Smooth muscle cell (in vitro differentiated cells): ENCODE results near the gene TNFSF8. TPM values are rescaled to one million over a fixed set of nuclear protein-coding genes. Genes with fewer than 3 reads are reported as not detected.

Experiments
- DNase-seq: peaks from one replicate; lab custom pipeline; 2025; ENCODE audit not compliant: unreplicated experiment; lab: John Stamatoyannopoulos, UW
- H2AFZ ChIP-seq: fragments of 200-600 bp; sonication (generic); 2 replicates; pipeline ENCODE4 v1.6.0; 2016; ENCODE audit warnings: antibody characterized with exemption, low read depth, mild to moderate bottlenecking
- H3F3A ChIP-seq: fragments of 200-600 bp; sonication (generic); 2 replicates; pipeline ENCODE4 v1.6.0; 2017; ENCODE audit warnings: antibody characterized with exemption, low read depth
- H3K27ac ChIP-seq: fragments of 200-600 bp; sonication (generic); 2 replicates; pipeline ENCODE4 v1.5.1; 2016; ENCODE audit warnings: low read depth, mild to moderate bottlenecking
- H3K27me3 ChIP-seq: fragments of 200-600 bp; sonication (generic); 2 replicates; pipeline ENCODE4 v1.6.1; 2016; ENCODE audit warnings: low read depth, mild to moderate bottlenecking
- H3K36me3 ChIP-seq: fragments of 200-600 bp; sonication (generic); 2 replicates; pipeline ENCODE4 v1.5.1; 2016; ENCODE audit warnings: low read depth
- H3K4me1 ChIP-seq: fragments of 200-600 bp; sonication (generic); 2 replicates; pipeline ENCODE4 v1.5.1; 2016; ENCODE audit warnings: low read depth
- H3K4me2 ChIP-seq: fragments of 200-600 bp; sonication (generic); 2 replicates; pipeline ENCODE4 v1.6.0; 2016; ENCODE audit warnings: mild to moderate bottlenecking
- H3K4me3 ChIP-seq: fragments of 200-600 bp; sonication (generic); 2 replicates; pipeline ENCODE4 v1.5.1; 2016; ENCODE audit warnings: mild to moderate bottlenecking
- H3K79me2 ChIP-seq: fragments of 200-600 bp; sonication (generic); 2 replicates; pipeline ENCODE4 v1.6.0; 2016; ENCODE audit warnings: low read depth, mild to moderate bottlenecking
- H3K9ac ChIP-seq: fragments of 200-600 bp; sonication (generic); 2 replicates; pipeline ENCODE4 v1.6.0; 2016; ENCODE audit warnings: low read depth
- H3K9me3 ChIP-seq: fragments of 200-600 bp; sonication (generic); replicated peaks from 2 replicates; pipeline ENCODE4 v1.5.1; 2016; ENCODE audit warnings: low read depth
- H4K20me1 ChIP-seq: fragments of 200-600 bp; sonication (generic); 2 replicates; pipeline ENCODE4 v1.6.0; 2016; ENCODE audit warnings: low read depth
- WGBS: methylation state at CpG from one replicate; pipeline ENCODE4 v1.1.7; 2016; ENCODE audit warnings: low lambda C conversion rate; 5-methylcytosine and 5-hydroxymethylcytosine counted together
- polyA plus RNA-seq: library from polyadenylated mRNA; unstranded; fragments of >200 nt; fragmentation: Nextera tagmentation; extraction: Ambion mirVana; gene quantifications from 2 replicates; pipeline ENCODE4 v1.2.1, GENCODE V29; 2016
- total RNA-seq: library from RNA; depleted of rRNA; stranded (reverse); fragments of >200 nt; gene quantifications from 2 replicates; pipeline ENCODE4 v1.2.3, GENCODE V29; 2014
- TF ChIP-seq, protein P1 (sequence below): fragments of 200-600 bp; sonication (generic); IDR thresholded peaks from 2 replicates; pipeline ENCODE4 v1.5.1; 2017; ENCODE audit warnings: borderline replicate concordance, mild to moderate bottlenecking, antibody characterized with exemption; ENCODE audit not compliant: insufficient read depth, poor library complexity, severe bottlenecking

TNFSF8 gene
- total and polyA plus RNA-seq, 2 experiments from 2014 or later, result not detected

DNA sequence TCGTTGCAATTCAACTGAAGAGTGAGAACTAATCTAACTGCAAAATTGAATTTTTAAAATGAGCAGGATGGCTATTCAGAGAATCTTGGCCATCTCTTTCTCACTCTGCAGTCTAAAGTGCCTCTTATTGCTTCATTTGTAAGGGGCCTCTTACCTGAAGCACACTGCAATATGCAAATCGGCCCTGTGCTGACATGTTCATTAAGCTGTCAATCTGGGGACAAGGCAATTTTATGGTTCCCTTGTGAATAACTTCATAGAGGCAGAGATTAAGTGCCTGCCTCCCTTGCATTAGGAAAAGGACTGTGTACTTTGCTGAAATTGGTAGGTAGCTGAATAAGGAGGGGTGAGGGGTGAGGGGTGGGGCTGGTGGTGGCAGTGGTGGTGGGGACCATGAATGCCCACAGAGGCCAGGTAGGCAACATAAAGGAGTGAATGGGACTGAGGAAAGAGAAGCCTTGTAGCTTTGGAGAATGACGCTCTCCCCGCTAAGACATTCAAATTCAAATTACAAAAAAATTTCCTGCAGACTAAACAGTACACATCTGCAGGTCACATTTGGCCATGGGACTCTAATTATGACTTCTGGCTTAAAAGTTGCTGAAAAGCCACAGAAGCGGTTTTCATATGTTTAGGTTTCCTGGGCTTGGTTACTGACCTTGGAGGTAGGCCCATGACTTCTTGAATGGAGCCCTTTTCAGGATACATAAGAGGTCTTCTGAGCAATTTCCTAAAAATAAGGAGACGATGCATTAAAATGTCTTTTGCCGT lies 25.0 kb downstream of the TNFSF8 start:
- Histone ChIP-seq H2AFZ (no peak overlapping the region), H3K9me3 (no peaks in the 10 kb centered on the region), H3K79me2 (no peaks in the 10 kb centered on the region), H3K27ac (no peak overlapping the region), H3K4me2 (no peak overlapping the region), H3K4me1 (peaks cover 10% of the 10 kb centered on the region), H3K36me3 (no peaks in the 10 kb centered on the region), H3K4me3 (no peak overlapping the region), H4K20me1 (no peaks in the 10 kb centered on the region), H3K9ac (no peak overlapping the region), H3K27me3 (no peaks in the 10 kb centered on the region), H3F3A (peaks cover 6% of the 10 kb centered on the region)
- DNase-seq, result no peak
- 71% methylated on average over 7 of the region's 7 CpGs for WGBS
- TF ChIP-seq, protein P1, sequence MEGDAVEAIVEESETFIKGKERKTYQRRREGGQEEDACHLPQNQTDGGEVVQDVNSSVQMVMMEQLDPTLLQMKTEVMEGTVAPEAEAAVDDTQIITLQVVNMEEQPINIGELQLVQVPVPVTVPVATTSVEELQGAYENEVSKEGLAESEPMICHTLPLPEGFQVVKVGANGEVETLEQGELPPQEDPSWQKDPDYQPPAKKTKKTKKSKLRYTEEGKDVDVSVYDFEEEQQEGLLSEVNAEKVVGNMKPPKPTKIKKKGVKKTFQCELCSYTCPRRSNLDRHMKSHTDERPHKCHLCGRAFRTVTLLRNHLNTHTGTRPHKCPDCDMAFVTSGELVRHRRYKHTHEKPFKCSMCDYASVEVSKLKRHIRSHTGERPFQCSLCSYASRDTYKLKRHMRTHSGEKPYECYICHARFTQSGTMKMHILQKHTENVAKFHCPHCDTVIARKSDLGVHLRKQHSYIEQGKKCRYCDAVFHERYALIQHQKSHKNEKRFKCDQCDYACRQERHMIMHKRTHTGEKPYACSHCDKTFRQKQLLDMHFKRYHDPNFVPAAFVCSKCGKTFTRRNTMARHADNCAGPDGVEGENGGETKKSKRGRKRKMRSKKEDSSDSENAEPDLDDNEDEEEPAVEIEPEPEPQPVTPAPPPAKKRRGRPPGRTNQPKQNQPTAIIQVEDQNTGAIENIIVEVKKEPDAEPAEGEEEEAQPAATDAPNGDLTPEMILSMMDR, result no peak

DNA sequence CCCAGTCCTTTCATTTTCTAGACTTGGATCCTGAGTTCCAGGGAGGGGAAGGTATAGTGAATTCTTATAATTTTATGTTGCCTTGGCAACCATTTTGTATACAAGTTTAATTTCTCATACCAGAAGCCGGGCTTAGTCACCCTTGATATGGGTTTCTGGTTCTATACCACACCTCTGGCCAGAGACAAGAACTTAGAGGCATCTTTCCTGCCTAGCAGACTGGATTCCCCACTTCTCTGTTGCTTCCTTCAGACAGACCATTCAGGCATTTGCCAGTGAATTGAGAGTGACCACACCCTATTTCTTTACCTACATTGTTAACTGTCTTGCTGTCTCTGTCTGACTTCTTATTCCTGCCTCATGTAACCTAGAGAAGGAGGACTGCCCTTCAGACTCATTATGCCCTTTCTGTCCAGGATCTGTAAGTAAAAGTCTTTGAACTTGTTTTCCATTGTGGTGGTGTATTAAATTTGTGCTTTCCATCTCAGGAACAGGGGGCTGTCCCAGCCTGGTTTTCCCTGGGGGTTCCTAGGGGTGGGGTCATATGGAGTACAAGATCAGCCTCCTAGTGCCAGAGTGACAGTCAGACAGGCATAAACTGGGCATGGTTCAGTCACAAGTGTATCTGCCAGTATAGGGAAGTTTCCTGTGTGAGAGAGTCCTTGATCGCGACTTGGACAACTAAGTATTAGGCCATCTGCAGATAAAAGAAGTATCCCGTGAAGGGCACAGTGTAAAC lies 27.4 kb downstream of the TNFSF8 start:
- no peak for DNase-seq
- Histone ChIP-seq H3K4me2 (no peak overlapping the region), H3K36me3 (no peaks in the 10 kb centered on the region), H3K4me3 (no peak overlapping the region), H3F3A (peaks cover 6% of the 10 kb centered on the region), H3K4me1 (peaks cover 6% of the 10 kb centered on the region), H3K9ac (no peak overlapping the region), H3K9me3 (no peaks in the 10 kb centered on the region), H2AFZ (no peak overlapping the region), H4K20me1 (no peaks in the 10 kb centered on the region), H3K27me3 (no peaks in the 10 kb centered on the region), H3K79me2 (no peaks in the 10 kb centered on the region), H3K27ac (peak overlapping the region; percentile 30)
- 84% methylated on average over 4 of the region's 4 CpGs for whole genome bisulfite sequencing
- TF ChIP-seq, protein P1, result no peak

DNA sequence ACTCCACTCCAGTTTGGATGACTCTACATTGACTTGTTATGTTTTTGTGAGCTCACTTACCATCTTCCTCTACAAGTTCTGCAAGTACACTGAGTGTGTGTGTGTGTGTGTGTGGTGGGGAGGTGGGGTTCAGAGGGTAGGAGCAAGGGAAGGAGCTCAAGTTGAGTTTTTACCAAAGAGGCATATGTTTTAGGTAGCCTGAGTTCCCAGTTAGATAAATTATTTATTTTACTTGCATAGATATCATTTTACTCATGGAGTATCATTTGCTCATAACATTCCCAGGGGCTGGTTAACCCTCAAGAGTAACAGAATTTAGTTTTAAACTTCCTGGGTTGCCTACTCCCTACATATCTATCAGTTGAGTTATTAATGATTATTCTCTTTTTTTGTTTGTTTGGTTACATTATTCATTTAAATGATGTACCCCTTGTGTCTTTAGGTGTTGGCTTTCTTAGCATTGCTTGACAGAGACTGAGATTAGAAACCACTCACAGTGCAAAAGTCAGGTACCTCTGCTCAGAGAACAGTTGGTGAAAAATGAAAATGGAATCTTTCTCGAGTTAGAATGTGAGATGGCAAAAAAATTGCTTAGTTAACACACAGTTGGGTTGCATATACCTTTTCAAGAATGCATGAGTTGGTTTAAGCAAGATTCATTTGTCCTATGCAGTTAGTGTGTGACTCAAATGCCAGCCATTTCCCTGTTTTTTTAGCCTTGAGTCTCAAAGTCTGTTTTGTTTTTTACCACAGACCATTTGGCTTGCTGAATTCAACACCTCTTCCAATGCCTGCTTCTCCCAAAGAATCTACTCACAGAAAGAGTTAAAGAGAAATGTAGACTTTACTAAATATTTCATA lies 29.2 kb downstream of the TNFSF8 start:
- Histone ChIP-seq H3K9ac (no peak overlapping the region), H3K27ac (peak overlapping the region; percentile 50), H3K4me1 (peaks cover 4% of the 10 kb centered on the region)

More for the DNA sequence above, 29.2 kb downstream of the TNFSF8 start:
- Histone ChIP-seq H3K27me3 (no peaks in the 10 kb centered on the region), H3K4me2 (peak overlapping the region; percentile 53), H3K36me3 (no peaks in the 10 kb centered on the region), H3K9me3 (no peaks in the 10 kb centered on the region), H2AFZ (no peak overlapping the region), H4K20me1 (no peaks in the 10 kb centered on the region), H3F3A (peaks cover 6% of the 10 kb centered on the region), H3K4me3 (no peak overlapping the region), H3K79me2 (no peaks in the 10 kb centered on the region)
- no peak for DNase-seq
- 39% methylated on average over 1 of the region's 1 CpG for WGBS
- TF ChIP-seq, protein P1, result no peak
